AG20443 (cell line): ENCODE data around the gene ACTL6B.
"Not testable (repeated sequence)": the region's sequence is repeated elsewhere in the genome, so short reads cannot be mapped to it uniquely, and the experiment has no call there.

Experiments used
- DNase-seq: peaks from one replicate; pipeline ENCODE4 v3.0.0; 2012; ENCODE audit warnings: low spot score, mixed read lengths

ACTL6B gene

GRCh38 chr7:100655908-100656674 lies at the start of gene ACTL6B:
ACTL6B (minus strand) TSS chr7:100656448; CDS start chr7:100656354, 94 bp downstream.
- DNase-seq, result peak; percentile 94

GRCh38 chr7:100705320-100705752 lies 49.1 kb upstream of the ACTL6B start:
- peak; percentile 91 for DNase-seq

- not testable (repeated sequence) for DNase-seq
These were observed 44.8 kb upstream of the ACTL6B start for GRCh38 chr7:100701089-100701488.

GRCh38 chr7:100699018-100699417 lies 42.8 kb upstream of the ACTL6B start:
- no peak for DNase-seq

GRCh38 chr7:100696123-100696521 lies 39.9 kb upstream of the ACTL6B start:
- DNase-seq, result no peak

GRCh38 chr7:100694098-100694745 lies 38.0 kb upstream of the ACTL6B start, which contains the start of gene GIGYF1:
GIGYF1 (minus strand) TSS chr7:100694250; CDS start chr7:100688238, 6,012 bp downstream.
- peak; percentile 93 for DNase-seq

GRCh38 chr7:100693312-100694097 lies 37.3 kb upstream of the ACTL6B start:
- DNase-seq, result no peak

GRCh38 chr7:100692578-100692961 lies 36.3 kb upstream of the ACTL6B start:
- DNase-seq, result no peak

GRCh38 chr7:100691676-100692577 lies 35.7 kb upstream of the ACTL6B start:
- peak; percentile 88 for DNase-seq

GRCh38 chr7:100689230-100690135 lies 33.2 kb upstream of the ACTL6B start:
- no peak for DNase-seq

GRCh38 chr7:100688326-100688860 lies 32.1 kb upstream of the ACTL6B start:
- DNase-seq, result no peak

- DNase-seq, result no peak
These were observed 31.6 kb upstream of the ACTL6B start for GRCh38 chr7:100687751-100688300.

- DNase-seq, result no peak
These were observed 31.0 kb upstream of the ACTL6B start for GRCh38 chr7:100687261-100687660.

GRCh38 chr7:100686822-100687211 lies 30.6 kb upstream of the ACTL6B start:
- DNase-seq, result no peak

GRCh38 chr7:100686201-100686821 lies 30.1 kb upstream of the ACTL6B start:
- no peak for DNase-seq

GRCh38 chr7:100685631-100686145 lies 29.4 kb upstream of the ACTL6B start:
- no peak for DNase-seq

- DNase-seq, result no peak
These were observed 28.9 kb upstream of the ACTL6B start for GRCh38 chr7:100685049-100685605.

GRCh38 chr7:100684534-100685042 lies 28.3 kb upstream of the ACTL6B start:
- no peak for DNase-seq
